Activated B cell treated with CpG ODN at 0.5 μM for 24 hours (primary cell): ENCODE results near the gene AFDN. TPM values are rescaled to one million over a fixed set of nuclear protein-coding genes. Genes with fewer than 3 reads are reported as not detected.

ENCODE experiments used
- ATAC-seq: fragments of 200-7000 bp; cut with Tn5 transposase; one replicate; pipeline ENCODE4 v1.10.0; 2021; ENCODE audit warnings: low read depth, mild to moderate bottlenecking, moderate library complexity
- CTCF ChIA-PET: fragments of 350-600 bp; sonication (Branson Sonifier 250); formaldehyde crosslinking; loops from one replicate; lab custom pipeline; 2021; ENCODE audit warnings: antibody characterized with exemption; lab: Charles Lee
- POLR2A ChIA-PET: fragments of 350-600 bp; sonication (Branson Sonifier 250); formaldehyde crosslinking; loops from one replicate; lab custom pipeline; 2021; ENCODE audit warnings: antibody characterized with exemption; lab: Charles Lee
- DNase-seq: peaks from one replicate; pipeline ENCODE4 v3.0.0; 2022
- H3K27ac Mint-ChIP-seq: one replicate; pipeline ENCODE4 v1.8.0; 2020; ENCODE audit warnings: mixed read lengths
- H3K27me3 Mint-ChIP-seq: one replicate; pipeline ENCODE4 v1.8.0; 2021; ENCODE audit warnings: mixed read lengths
- H3K36me3 Mint-ChIP-seq: one replicate; pipeline ENCODE4 v1.8.0; 2021; ENCODE audit warnings: low read depth, mixed read lengths
- H3K4me1 Mint-ChIP-seq: one replicate; pipeline ENCODE4 v1.8.0; 2021; ENCODE audit warnings: mixed read lengths
- H3K4me3 Mint-ChIP-seq: one replicate; pipeline ENCODE4 v1.8.0; 2020; ENCODE audit warnings: mild to moderate bottlenecking, mixed read lengths
- H3K9me3 Mint-ChIP-seq: one replicate; pipeline ENCODE4 v1.8.0; 2020; ENCODE audit warnings: mixed read lengths
- CTCF ChIP-seq: fragments of 200-600 bp; IDR thresholded peaks from one replicate; pipeline ENCODE4 v1.8.0; 2022; ENCODE audit warnings: antibody characterized with exemption, mild to moderate bottlenecking
- intact Hi-C: fragments of 100-400 bp; cut with micrococcal nuclease; formaldehyde crosslinking; loops from one replicate; pipeline ENCODE4 v1.15.1; 2024
- total RNA-seq: library from RNA; stranded (reverse); gene quantifications from 2 replicates; pipeline ENCODE4 v1.2.3, GENCODE V29; 2022

The AFDN gene
- total RNA-seq, 1 donor from 2014 or later, result 38.0 TPM

GRCh38 chr6:167934426-167934864, 107.7 kb downstream of the AFDN start:
- ChIA-PET CTCF (no interaction called here), POLR2A (no interaction called here)
- H3K36me3 Mint-ChIP-seq, result peaks cover 19% of the 10 kb centered on the region
- H3K4me1 Mint-ChIP-seq, result no peaks in the 10 kb centered on the region
- no peaks in the 10 kb centered on the region for H3K9me3 Mint-ChIP-seq
- ATAC-seq (no peak), DNase-seq (no peak)
- H3K4me3 Mint-ChIP-seq, result no peak overlapping the region
- H3K27me3 Mint-ChIP-seq, result no peaks in the 10 kb centered on the region
- H3K27ac Mint-ChIP-seq, result no peak overlapping the region
- intact Hi-C loops, result no loop called here
- TF ChIP-seq CTCF, result no peak

DNA sequence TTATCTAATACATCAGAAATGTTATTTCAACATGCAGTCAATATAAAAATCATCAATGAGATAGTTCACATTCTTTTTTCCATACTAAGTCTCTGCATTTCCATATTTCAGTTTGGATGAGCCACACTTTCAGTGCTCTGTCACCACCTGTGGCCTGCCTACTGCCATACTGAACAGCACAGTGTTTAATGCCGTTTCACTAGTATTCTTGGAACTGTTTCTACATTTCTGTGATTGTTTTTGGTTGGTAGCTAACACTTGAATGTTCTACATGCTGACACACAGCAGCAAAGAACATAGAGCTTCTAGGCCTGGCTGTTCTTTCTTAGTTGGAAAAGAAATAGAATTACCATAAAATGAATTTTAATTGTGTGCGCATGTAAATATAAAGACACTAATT, 109.3 kb downstream of the AFDN start:
- Mint-ChIP-seq H3K9me3 (no peaks in the 10 kb centered on the region), H3K27ac (no peak overlapping the region), H3K4me1 (no peaks in the 10 kb centered on the region), H3K4me3 (no peak overlapping the region), H3K27me3 (no peaks in the 10 kb centered on the region), H3K36me3 (peaks cover 8% of the 10 kb centered on the region)
- ATAC-seq (no peak), DNase-seq (no peak)
- POLR2A ChIA-PET, result no interaction called here
- intact Hi-C loops, result no loop called here
- TF ChIP-seq CTCF, result no peak
- CTCF ChIA-PET, result no interaction called here

GRCh38 chr6:167937301-167937700, 110.6 kb downstream of the AFDN start:
- TF ChIP-seq CTCF, result no peak
- no peak overlapping the region for H3K4me3 Mint-ChIP-seq
- ChIA-PET CTCF (no interaction called here), POLR2A (no interaction called here)
- H3K4me1 Mint-ChIP-seq, result no peaks in the 10 kb centered on the region
- peaks cover 3% of the 10 kb centered on the region for H3K36me3 Mint-ChIP-seq
- no peaks in the 10 kb centered on the region for H3K27me3 Mint-ChIP-seq
- DNase-seq (no peak), ATAC-seq (no peak)
- no peak overlapping the region for H3K27ac Mint-ChIP-seq
- intact Hi-C loops, result no loop called here
- H3K9me3 Mint-ChIP-seq, result no peaks in the 10 kb centered on the region

DNA sequence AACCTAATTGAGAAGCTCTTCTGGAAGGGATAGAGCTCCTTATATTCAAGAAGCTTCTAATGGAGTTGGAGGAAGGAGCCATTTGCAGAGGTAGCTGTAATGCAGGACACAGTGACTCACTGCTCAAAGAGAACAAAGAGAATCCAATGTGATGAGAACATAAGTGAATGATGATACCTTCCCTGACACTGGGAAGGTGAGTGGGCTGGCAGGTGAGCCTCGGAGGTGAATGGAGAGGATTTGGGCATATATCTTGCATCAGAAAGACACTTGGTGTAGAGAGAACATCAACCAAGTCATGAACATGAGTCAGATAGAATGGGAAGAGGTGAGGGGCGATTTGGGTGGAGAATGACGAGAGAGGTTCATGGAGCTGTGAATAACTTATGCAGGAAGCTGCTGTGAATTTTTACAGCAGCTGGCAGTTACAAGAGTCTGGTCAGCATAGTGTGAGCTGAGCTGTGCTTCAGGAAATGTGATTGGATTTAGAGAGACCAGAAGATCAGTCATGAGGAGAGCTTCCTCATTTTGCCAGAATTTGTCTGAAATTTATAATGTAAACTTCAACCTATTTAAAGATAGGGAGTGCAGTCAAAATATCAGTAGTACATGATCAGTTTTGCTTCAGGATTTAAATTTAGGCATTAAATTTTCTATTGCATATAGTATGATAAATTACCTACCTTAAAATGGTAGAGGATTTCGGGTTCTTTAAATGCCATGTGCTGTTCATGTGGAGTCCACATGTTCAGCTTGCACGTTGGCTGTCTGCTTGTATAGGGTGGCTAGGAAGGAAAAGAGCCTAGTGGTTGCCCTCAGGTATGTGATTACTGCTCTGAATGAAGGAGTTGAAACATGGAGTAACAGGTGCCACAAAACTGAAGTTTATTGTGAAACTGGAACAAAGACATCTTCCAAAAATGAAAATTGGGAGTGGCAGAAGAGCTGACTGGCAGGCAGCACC, 111.5 kb downstream of the AFDN start:
- no peaks in the 10 kb centered on the region for H3K27me3 Mint-ChIP-seq
- H3K9me3 Mint-ChIP-seq, result no peaks in the 10 kb centered on the region
- H3K4me3 Mint-ChIP-seq, result no peak overlapping the region
- no peaks in the 10 kb centered on the region for H3K4me1 Mint-ChIP-seq
- no peak for ATAC-seq
- POLR2A ChIA-PET, result no interaction called here
- intact Hi-C loops, result no loop called here
- CTCF ChIA-PET, result no interaction called here
- no peak overlapping the region for H3K27ac Mint-ChIP-seq
- no peak for DNase-seq
- no peak for TF ChIP-seq CTCF
- H3K36me3 Mint-ChIP-seq, result peaks cover 7% of the 10 kb centered on the region

DNA sequence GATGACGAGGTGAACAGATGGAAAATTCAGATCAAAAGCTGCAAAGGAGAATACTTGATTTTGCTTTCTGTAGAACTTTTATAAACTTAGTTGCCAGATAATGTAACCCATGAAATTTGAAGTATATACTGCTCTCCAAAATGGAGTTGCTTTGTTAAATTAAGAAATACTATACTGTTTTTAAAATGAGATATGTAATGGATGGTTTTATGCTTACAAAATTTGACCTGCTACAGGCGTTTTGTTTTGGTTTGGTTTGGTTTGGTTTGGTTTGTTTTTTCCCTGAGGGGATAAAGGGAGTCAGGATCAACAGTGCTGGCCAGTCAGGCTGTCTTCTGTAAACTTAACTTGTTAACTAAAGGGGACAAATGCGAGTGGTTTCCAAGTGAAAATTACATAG, 115.1 kb downstream of the AFDN start:
- POLR2A ChIA-PET, result no interaction called here

More for the DNA sequence above, 115.1 kb downstream of the AFDN start:
- H3K27me3 Mint-ChIP-seq, result no peaks in the 10 kb centered on the region
- DNase-seq, result no peak
- H3K36me3 Mint-ChIP-seq, result peaks cover 22% of the 10 kb centered on the region
- H3K4me3 Mint-ChIP-seq, result no peak overlapping the region
- ATAC-seq, result no peak
- no peak overlapping the region for H3K27ac Mint-ChIP-seq
- H3K4me1 Mint-ChIP-seq, result no peaks in the 10 kb centered on the region
- CTCF ChIA-PET, result no interaction called here
- H3K9me3 Mint-ChIP-seq, result no peaks in the 10 kb centered on the region
- intact Hi-C loops, result no loop called here
- TF ChIP-seq CTCF, result no peak
